Left ventricle myocardium inferior (tissue), 1 donor: ENCODE measurements around the gene TMEM9. TPM values are rescaled to one million over a fixed set of nuclear protein-coding genes. Genes with fewer than 3 reads are reported as not detected.
A peak's percentile ranks its signal among the peaks of the same experiment; 100 is the strongest.

Experiments
- DNase-seq: peaks from one replicate; pipeline ENCODE4 v3.0.0-alpha.2; 2020
- H3K27ac ChIP-seq: fragments of 200-600 bp; replicated peaks from 2 replicates; pipeline ENCODE4 v1.8.0; 2021
- H3K27me3 ChIP-seq: fragments of 200-600 bp; 2 replicates; pipeline ENCODE4 v1.8.0; 2021; ENCODE audit warnings: low read depth
- H3K36me3 ChIP-seq: fragments of 200-600 bp; 2 replicates; pipeline ENCODE4 v1.8.0; 2021
- H3K4me1 ChIP-seq: fragments of 200-600 bp; 2 replicates; pipeline ENCODE4 v1.8.0; 2021
- H3K4me3 ChIP-seq: fragments of 200-600 bp; 2 replicates; pipeline ENCODE4 v1.8.0; 2021; ENCODE audit warnings: mild to moderate bottlenecking, moderate library complexity
- H3K9me3 ChIP-seq: fragments of 200-600 bp; replicated peaks from 2 replicates; pipeline ENCODE4 v1.8.0; 2021
- CTCF ChIP-seq: fragments of 200-600 bp; IDR thresholded peaks from 2 replicates; pipeline ENCODE4 v1.8.0; 2021; ENCODE audit warnings: antibody characterized with exemption, mild to moderate bottlenecking, borderline replicate concordance
- intact Hi-C: fragments of 100-400 bp; cut with micrococcal nuclease; formaldehyde crosslinking; loops from one replicate; pipeline ENCODE4 v1.11.0; 2022
- total RNA-seq: library from RNA; stranded (reverse); fragmentation: NEBNext Ultra II Directional; extraction: Animal tissue kit (Norgen Biotek cat#: 25700); gene quantifications from one replicate; pipeline ENCODE4 v1.2.1, GENCODE V29; 2021
- donor health status: DM: no; HTN: yes; CAD: no; lungs with severe emphysema.

Gene TMEM9
- total RNA-seq, 1 donor from 2014 or later = 25.3 TPM

GRCh38 chr1:201114245-201115131 is 39.8 kb downstream of the TMEM9 start:
- peak overlapping the region; percentile 74 for H3K4me3 ChIP-seq
- H3K9me3 ChIP-seq = no peaks in the 10 kb centered on the region
- peak; percentile 85 for DNase-seq
- peaks cover 13% of the 10 kb centered on the region for H3K4me1 ChIP-seq
- intact Hi-C loops = loop anchor here (10.0 kb wide), 1 partner anchor 140 kb away; no protein-coding TSS in a partner anchor
- no peak overlapping the region for H3K27ac ChIP-seq
- TF ChIP-seq CTCF = peak; percentile 87
- H3K36me3 ChIP-seq = no peaks in the 10 kb centered on the region
- H3K27me3 ChIP-seq = peaks cover 74% of the 10 kb centered on the region

DNA sequence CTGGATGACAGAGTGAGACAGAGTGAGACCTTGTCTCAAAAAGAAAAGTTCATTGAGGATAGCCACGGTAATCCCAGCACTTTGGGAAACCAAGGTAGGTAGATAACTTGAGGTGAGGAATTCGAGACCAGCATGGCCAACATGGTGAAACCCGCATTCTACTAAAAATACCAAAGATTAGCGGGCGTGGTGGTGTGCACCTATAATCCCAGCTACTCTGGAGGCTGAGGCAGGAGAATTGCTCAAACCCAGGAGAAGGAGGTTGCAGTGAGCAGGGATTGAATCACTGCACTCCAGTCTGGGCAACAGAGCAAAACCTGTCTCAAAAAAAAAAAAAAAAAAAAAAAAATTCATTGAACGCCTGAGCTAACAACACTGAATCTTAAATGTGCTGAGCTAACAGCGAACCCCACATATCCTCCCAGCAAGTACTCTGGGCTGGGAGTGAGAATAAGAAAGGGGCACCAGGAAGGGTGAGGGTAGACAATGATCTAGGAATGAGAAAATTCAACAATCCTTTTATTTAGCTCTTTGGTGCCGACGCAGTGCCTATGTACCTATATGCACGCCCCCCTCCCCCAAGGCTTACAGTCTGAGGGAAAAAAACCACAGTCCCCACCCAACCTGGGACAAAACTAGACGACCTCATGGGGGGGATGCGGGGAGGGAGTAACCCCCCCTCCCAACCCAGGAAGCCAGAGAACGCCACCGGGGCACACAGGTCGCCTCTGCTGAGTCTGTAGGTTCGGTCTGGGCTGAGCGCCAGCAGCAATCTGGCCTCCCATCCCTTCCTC is 40.6 kb downstream of the TMEM9 start:
- H3K27me3 ChIP-seq = peaks cover 72% of the 10 kb centered on the region
- H3K36me3 ChIP-seq = no peaks in the 10 kb centered on the region
- H3K9me3 ChIP-seq = no peaks in the 10 kb centered on the region
- H3K4me1 ChIP-seq = peaks cover 9% of the 10 kb centered on the region
- no peak for TF ChIP-seq CTCF
- H3K27ac ChIP-seq = no peak overlapping the region
- peak overlapping the region; percentile 74 for H3K4me3 ChIP-seq
- no peak for DNase-seq
- intact Hi-C loops = loop anchor here (10.0 kb wide), 1 partner anchor 139 kb away; no protein-coding TSS in a partner anchor

- Histone ChIP-seq H3K4me1 (peaks cover 9% of the 10 kb centered on the region), H3K36me3 (no peaks in the 10 kb centered on the region), H3K27ac (no peak overlapping the region), H3K27me3 (peaks cover 72% of the 10 kb centered on the region), H3K9me3 (no peaks in the 10 kb centered on the region), H3K4me3 (no peak overlapping the region)
- no peak for TF ChIP-seq CTCF
- intact Hi-C loops = loop anchor here (10.0 kb wide), 1 partner anchor 138 kb away; no protein-coding TSS in a partner anchor
- DNase-seq = no peak
These were observed 41.3 kb downstream of the TMEM9 start for GRCh38 chr1:201112926-201113325.

- Histone ChIP-seq H3K9me3 (no peaks in the 10 kb centered on the region), H3K36me3 (no peaks in the 10 kb centered on the region), H3K4me3 (no peak within 1 kb of the TSS), H3K4me1 (peaks cover 9% of the 10 kb centered on the region), H3K27ac (no peak within 1 kb of the TSS), H3K27me3 (peaks cover 73% of the 10 kb centered on the region)
- intact Hi-C loops = loop anchor here (10.0 kb wide), 1 partner anchor 137 kb away; no protein-coding TSS in a partner anchor
- no peak for TF ChIP-seq CTCF
- DNase-seq = no peak
These were observed 42.0 kb downstream of the TMEM9 start, which contains the start of gene CACNA1S for GRCh38 chr1:201112173-201112731. CACNA1S (minus strand) TSS chr1:201112426; CDS start chr1:201112339, 87 bp downstream.

DNA sequence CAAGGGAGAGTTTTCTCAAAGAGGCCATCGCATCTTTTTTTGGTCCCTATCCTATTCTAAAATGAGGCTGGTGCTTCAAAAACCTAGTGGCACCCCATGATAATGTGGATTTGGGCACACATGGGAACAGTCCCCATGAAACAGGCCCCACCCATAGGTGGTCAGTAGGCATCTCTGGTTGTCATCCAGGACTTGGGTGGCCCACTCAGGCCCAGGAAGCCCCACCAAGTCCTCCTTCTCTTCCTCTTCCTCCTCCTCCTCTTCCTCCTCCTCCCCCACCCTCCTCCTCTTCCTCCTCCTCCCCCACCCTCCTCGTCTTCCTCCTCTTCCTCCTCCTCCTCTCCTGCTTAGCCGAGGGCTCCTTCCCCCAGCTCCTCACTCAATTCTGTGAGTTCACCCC is 42.6 kb downstream of the TMEM9 start:
- peaks cover 73% of the 10 kb centered on the region for H3K27me3 ChIP-seq
- H3K4me1 ChIP-seq = peaks cover 9% of the 10 kb centered on the region
- H3K36me3 ChIP-seq = no peaks in the 10 kb centered on the region
- no peaks in the 10 kb centered on the region for H3K9me3 ChIP-seq
- H3K27ac ChIP-seq = no peak overlapping the region
- no peak for DNase-seq
- H3K4me3 ChIP-seq = no peak overlapping the region
- intact Hi-C loops = loop anchor here (10.0 kb wide), 1 partner anchor 137 kb away; no protein-coding TSS in a partner anchor
- no peak for TF ChIP-seq CTCF
